RWPE2 (cell line): ENCODE results near the gene RBMS1.

Source experiments
- ATAC-seq: fragments of 200-7000 bp; cut with Tn5 transposase; 3 replicates; pipeline ENCODE4 v1.9.1; 2021; ENCODE audit warnings: low read depth
- DNase-seq: peaks from one replicate; pipeline ENCODE4 v3.0.0-alpha.2; 2020; ENCODE audit warnings: low spot score
- H3K27ac ChIP-seq: fragments of 450-650 bp; 2 replicates; pipeline ENCODE4 v1.5.1; 2017; ENCODE audit warnings: mild to moderate bottlenecking; ENCODE audit not compliant: poor library complexity, severe bottlenecking
- H3K27me3 ChIP-seq: fragments of 250-450 bp; sonication (Bioruptor Pico); 2 replicates; pipeline ENCODE4 v1.5.1; 2021; ENCODE audit warnings: mild to moderate bottlenecking, moderate library complexity; ENCODE audit not compliant: insufficient read depth, poor library complexity, severe bottlenecking
- H3K36me3 ChIP-seq: fragments of 250-450 bp; sonication (Bioruptor Pico); 2 replicates; pipeline ENCODE4 v1.5.1; 2020; ENCODE audit warnings: low read depth, mild to moderate bottlenecking, moderate library complexity
- H3K4me1 ChIP-seq: fragments of 250-450 bp; sonication (Bioruptor Pico); 2 replicates; pipeline ENCODE4 v1.5.1; 2021; ENCODE audit warnings: mild to moderate bottlenecking, moderate library complexity; ENCODE audit not compliant: insufficient read depth, poor library complexity, severe bottlenecking
- H3K4me3 ChIP-seq: fragments of 250-450 bp; sonication (Bioruptor Pico); 2 replicates; pipeline ENCODE4 v1.5.1; 2021; ENCODE audit warnings: mild to moderate bottlenecking, moderate library complexity; ENCODE audit not compliant: severe bottlenecking
- H3K9me3 ChIP-seq: fragments of 250-450 bp; sonication (Bioruptor Pico); 2 replicates; pipeline ENCODE4 v1.5.1; 2021; ENCODE audit warnings: mild to moderate bottlenecking, moderate library complexity; ENCODE audit not compliant: severe bottlenecking
- TF ChIP-seq, protein P1 (sequence below): fragments of 450-650 bp; IDR thresholded peaks from one replicate; pipeline ENCODE4 v1.5.1; 2017; ENCODE audit warnings: mild to moderate bottlenecking, moderate library complexity; ENCODE audit not compliant: poor library complexity, severe bottlenecking

The RBMS1 gene

DNA sequence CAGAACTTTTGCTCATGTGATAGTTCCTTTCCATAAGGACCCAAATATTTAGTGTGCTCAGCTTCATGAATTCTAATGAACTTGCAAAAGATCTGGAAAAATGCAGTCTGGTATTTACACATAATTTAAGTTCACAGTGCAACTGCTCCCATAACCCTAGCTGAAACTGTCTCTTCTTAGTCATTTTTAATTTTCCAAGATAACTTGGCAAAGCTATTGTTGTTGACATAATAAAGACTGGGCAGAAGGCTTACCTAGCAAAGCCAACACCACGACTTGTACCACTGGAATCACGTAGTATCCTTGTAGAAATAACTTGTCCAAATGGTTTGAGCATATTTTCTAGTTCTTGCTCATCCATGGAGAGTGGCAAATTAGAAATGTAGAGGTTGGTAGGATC, 190.5 kb downstream of the RBMS1 start:
- Histone ChIP-seq H3K36me3 (peaks cover 69% of the 10 kb centered on the region), H3K4me3 (no peak overlapping the region), H3K27me3 (no peaks in the 10 kb centered on the region), H3K4me1 (peaks cover 4% of the 10 kb centered on the region), H3K27ac (no peak overlapping the region), H3K9me3 (no peaks in the 10 kb centered on the region)
- TF ChIP-seq, protein P1, sequence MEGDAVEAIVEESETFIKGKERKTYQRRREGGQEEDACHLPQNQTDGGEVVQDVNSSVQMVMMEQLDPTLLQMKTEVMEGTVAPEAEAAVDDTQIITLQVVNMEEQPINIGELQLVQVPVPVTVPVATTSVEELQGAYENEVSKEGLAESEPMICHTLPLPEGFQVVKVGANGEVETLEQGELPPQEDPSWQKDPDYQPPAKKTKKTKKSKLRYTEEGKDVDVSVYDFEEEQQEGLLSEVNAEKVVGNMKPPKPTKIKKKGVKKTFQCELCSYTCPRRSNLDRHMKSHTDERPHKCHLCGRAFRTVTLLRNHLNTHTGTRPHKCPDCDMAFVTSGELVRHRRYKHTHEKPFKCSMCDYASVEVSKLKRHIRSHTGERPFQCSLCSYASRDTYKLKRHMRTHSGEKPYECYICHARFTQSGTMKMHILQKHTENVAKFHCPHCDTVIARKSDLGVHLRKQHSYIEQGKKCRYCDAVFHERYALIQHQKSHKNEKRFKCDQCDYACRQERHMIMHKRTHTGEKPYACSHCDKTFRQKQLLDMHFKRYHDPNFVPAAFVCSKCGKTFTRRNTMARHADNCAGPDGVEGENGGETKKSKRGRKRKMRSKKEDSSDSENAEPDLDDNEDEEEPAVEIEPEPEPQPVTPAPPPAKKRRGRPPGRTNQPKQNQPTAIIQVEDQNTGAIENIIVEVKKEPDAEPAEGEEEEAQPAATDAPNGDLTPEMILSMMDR, result no peak
- ATAC-seq (no peak), DNase-seq (no peak)

DNA sequence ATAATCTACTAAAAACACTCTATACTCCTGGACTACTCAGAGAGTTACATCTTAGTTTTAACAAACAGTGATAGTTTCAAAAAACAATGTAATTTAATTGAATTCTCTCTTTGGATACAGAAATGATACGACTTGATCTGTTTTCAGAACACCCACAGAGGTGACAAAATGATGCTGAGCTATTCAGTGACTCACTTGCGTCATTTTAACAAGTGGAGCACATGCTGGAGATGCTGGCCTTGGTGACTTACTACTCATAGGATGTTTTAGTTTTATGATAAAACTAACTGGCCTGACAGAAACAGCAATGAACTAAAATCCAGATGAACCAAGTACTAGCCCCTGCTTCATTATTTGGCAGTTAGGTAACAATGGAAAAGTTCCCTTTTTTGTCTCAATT, 192.2 kb downstream of the RBMS1 start:
- Histone ChIP-seq H3K9me3 (no peaks in the 10 kb centered on the region), H3K27ac (no peak overlapping the region), H3K27me3 (no peaks in the 10 kb centered on the region), H3K4me3 (no peak overlapping the region), H3K4me1 (peaks cover 4% of the 10 kb centered on the region), H3K36me3 (peaks cover 72% of the 10 kb centered on the region)
- DNase-seq (no peak), ATAC-seq (no peak)
- TF ChIP-seq, protein P1, result no peak

DNA sequence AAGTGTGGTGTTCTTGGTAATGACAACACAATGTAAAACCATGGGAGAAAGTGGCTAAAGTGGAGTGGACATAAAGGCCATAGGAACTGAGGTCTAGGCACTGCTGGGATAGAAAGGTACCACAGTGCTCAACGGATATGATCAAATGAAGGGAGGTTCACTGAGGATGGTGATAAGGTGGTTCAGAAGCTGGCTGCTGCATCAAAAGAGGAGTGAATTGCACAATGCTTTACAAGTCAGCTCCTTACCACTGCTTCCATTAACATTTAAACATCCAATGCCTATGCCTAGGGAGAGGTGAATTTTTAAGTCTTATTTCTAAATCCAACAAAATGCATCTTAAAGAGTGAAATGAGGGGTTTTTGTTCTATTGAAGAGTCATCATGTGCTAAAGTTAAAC, 193.4 kb downstream of the RBMS1 start:
- ATAC-seq, result no peak
- H3K4me3 ChIP-seq, result no peak overlapping the region
- H3K4me1 ChIP-seq, result peaks cover 7% of the 10 kb centered on the region

DNA sequence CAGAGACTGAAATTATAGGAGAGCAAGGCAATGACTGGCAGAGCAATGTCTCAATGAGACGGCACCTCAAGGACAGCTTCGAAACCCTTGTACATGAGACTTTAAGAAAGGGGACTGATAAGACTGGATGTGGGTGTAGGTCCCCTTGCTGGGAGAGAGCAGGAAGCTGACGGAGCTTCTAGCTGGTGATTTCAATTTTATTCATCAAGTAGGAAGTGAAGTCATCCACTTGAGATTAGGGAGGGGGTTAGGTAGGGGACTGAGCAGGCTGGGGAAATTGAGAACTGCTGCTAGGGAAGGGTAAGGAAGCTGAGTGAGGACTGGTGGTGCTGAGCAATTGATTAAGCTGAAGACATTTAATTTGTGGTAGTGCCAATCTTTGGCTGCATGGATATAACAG, 194.1 kb downstream of the RBMS1 start:
- peaks cover 68% of the 10 kb centered on the region for H3K36me3 ChIP-seq
- ATAC-seq (no peak; the same call in 2 of the 3 replicates), DNase-seq (no peak)
- H3K27me3 ChIP-seq, result no peaks in the 10 kb centered on the region
- TF ChIP-seq, protein P1, result no peak
- H3K4me1 ChIP-seq, result peaks cover 12% of the 10 kb centered on the region
- no peaks in the 10 kb centered on the region for H3K9me3 ChIP-seq
- no peak overlapping the region for H3K4me3 ChIP-seq
- H3K27ac ChIP-seq, result peak overlapping the region; percentile 23

More for the DNA sequence above, 193.4 kb downstream of the RBMS1 start:
- no peak for DNase-seq
- H3K36me3 ChIP-seq, result peaks cover 73% of the 10 kb centered on the region
- no peaks in the 10 kb centered on the region for H3K9me3 ChIP-seq
- TF ChIP-seq, protein P1, result no peak
- no peaks in the 10 kb centered on the region for H3K27me3 ChIP-seq
- peak overlapping the region; percentile 23 for H3K27ac ChIP-seq

DNA sequence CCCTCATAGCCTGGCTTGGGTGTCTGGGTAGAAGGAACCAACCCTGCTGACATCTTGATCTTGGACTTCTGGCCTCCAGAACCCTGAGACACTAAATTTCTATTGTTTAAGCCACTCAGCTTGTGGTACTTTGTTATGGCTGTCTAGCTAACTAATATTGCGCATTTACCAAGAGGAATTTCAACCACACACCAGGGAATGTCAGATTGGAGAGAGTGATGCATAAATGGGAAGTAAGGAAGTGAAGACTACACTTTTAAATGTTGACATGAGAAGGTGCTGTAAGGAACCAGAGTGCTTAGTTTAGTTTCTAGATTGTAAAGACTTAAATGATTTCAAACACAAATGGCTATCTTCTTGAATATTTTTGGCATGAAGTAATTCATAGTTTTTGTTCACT, 194.6 kb downstream of the RBMS1 start:
- H3K4me1 ChIP-seq, result peaks cover 18% of the 10 kb centered on the region
- DNase-seq, result no peak
- no peaks in the 10 kb centered on the region for H3K27me3 ChIP-seq
- TF ChIP-seq, protein P1, result no peak
- peaks cover 65% of the 10 kb centered on the region for H3K36me3 ChIP-seq
- H3K27ac ChIP-seq, result peak overlapping the region; percentile 23
- no peak overlapping the region for H3K4me3 ChIP-seq
- H3K9me3 ChIP-seq, result no peaks in the 10 kb centered on the region
- ATAC-seq, result no peak
